Stimulated activated CD8-positive, alpha-beta memory T cell treated with anti-CD3 and anti-CD28 coated beads, Interleukin-12 subunit alpha, Interleukin-12 subunit beta, amount 100 ng/mL, for 4 hours (primary cell): ENCODE data around the gene CCL17.
"Not testable (repeated sequence)": the region's sequence is repeated elsewhere in the genome, so short reads cannot be mapped to it uniquely, and the experiment has no call there.

Source experiments
- DNase-seq: peaks from one replicate; pipeline ENCODE4 v3.0.0-alpha.2; 2020; ENCODE audit warnings: low read depth

Gene CCL17

GRCh38 chr16:57396786-57397185 is 7.8 kb upstream of the CCL17 start:
- DNase-seq: no peak

- not testable (repeated sequence) for DNase-seq
These were observed 7.1 kb upstream of the CCL17 start for GRCh38 chr16:57397493-57397892.

GRCh38 chr16:57401943-57402640 is 2.5 kb upstream of the CCL17 start:
- no peak for DNase-seq

- DNase-seq: no peak
These were observed 530 bp downstream of the CCL17 start for GRCh38 chr16:57405097-57405496.

- no peak for DNase-seq
These were observed 2.3 kb downstream of the CCL17 start for GRCh38 chr16:57406881-57407280.

GRCh38 chr16:57407521-57408353 is 3.2 kb downstream of the CCL17 start:
- DNase-seq: no peak

- DNase-seq: no peak
These were observed 4.5 kb downstream of the CCL17 start for GRCh38 chr16:57409065-57409464.

GRCh38 chr16:57409870-57410587 is 5.5 kb downstream of the CCL17 start:
- DNase-seq: no peak

- no peak for DNase-seq
These were observed 6.9 kb downstream of the CCL17 start for GRCh38 chr16:57411362-57411976.

- DNase-seq: no peak
These were observed 8.0 kb downstream of the CCL17 start for GRCh38 chr16:57412584-57412983.

- no peak for DNase-seq
These were observed 8.7 kb downstream of the CCL17 start for GRCh38 chr16:57413301-57413730.

- DNase-seq: no peak
These were observed 9.2 kb downstream of the CCL17 start for GRCh38 chr16:57413733-57414132.

GRCh38 chr16:57416084-57416483 is 11.5 kb downstream of the CCL17 start:
- no peak for DNase-seq

GRCh38 chr16:57419506-57419905 is 14.9 kb downstream of the CCL17 start:
- DNase-seq: no peak

GRCh38 chr16:57422026-57422944 is 17.7 kb downstream of the CCL17 start:
- no peak for DNase-seq

GRCh38 chr16:57423152-57423551 is 18.6 kb downstream of the CCL17 start:
- no peak for DNase-seq

GRCh38 chr16:57424583-57424982 is 20.0 kb downstream of the CCL17 start:
- DNase-seq: no peak

- no peak for DNase-seq
These were observed 21.8 kb downstream of the CCL17 start for GRCh38 chr16:57426356-57426755.

GRCh38 chr16:57427307-57427706 is 22.7 kb downstream of the CCL17 start:
- DNase-seq: no peak

GRCh38 chr16:57427824-57428223 is 23.3 kb downstream of the CCL17 start:
- no peak for DNase-seq

GRCh38 chr16:57430955-57431354 is 26.4 kb downstream of the CCL17 start:
- no peak for DNase-seq
